Measurements from ENCODE around the gene EFCAB9. TPM values are rescaled to one million over a fixed set of nuclear protein-coding genes. Genes with fewer than 3 reads are reported as not detected.
"Not testable (repeated sequence)": the region's sequence is repeated elsewhere in the genome, so short reads cannot be mapped to it uniquely, and the experiment has no call there.

EFCAB9 gene
- total and polyA plus RNA-seq, 7 donors = 0.08 TPM; not detected in 6

- 86 to 90% (median 89%) methylated on average over 9 of the region's 9 CpGs for WGBS, 3 donors
- TF ChIP-seq CTCF (IDR thresholded peaks at IDR 0.05) = no peak
- Histone ChIP-seq H3K36me3 (ENCODE audit: insufficient read depth in 1 of 2, low read depth in 1 of 2) (no peaks in the 10 kb centered on the region), H3K4me3 (no peak overlapping the region), H3K9me3 (no peaks in the 10 kb centered on the region), H3K27ac (no peak overlapping the region), H3K4me1 (peaks cover 4% of the 10 kb centered on the region), H3K27me3 (ENCODE audit: insufficient read depth in 3 of 3, low read length in 2 of 3) (no peaks in the 10 kb centered on the region)
- no peak for DNase-seq
- ATAC-seq = no peak
- intact Hi-C loops (cut with DNase I) = no loop called here
Observed at GRCh38 chr5:172146748-172147092, 47.3 kb upstream of the EFCAB9 start.

GRCh38 chr5:172147857-172148256 is 46.1 kb upstream of the EFCAB9 start:
- TF ChIP-seq CTCF (IDR thresholded peaks at IDR 0.05) = no peak
- H3K4me3 ChIP-seq = no peak overlapping the region
- WGBS, 3 donors = 83 to 87% (median 84%) methylated on average over 10 of the region's 10 CpGs
- no peak overlapping the region for H3K27ac ChIP-seq
- peaks cover 4% of the 10 kb centered on the region for H3K4me1 ChIP-seq
- H3K9me3 ChIP-seq = no peaks in the 10 kb centered on the region
- no peaks in the 10 kb centered on the region for H3K27me3 ChIP-seq (ENCODE audit: insufficient read depth in 3 of 3, low read length in 2 of 3)
- ATAC-seq = no peak
- no peaks in the 10 kb centered on the region for H3K36me3 ChIP-seq (ENCODE audit: insufficient read depth in 1 of 2, low read depth in 1 of 2)
- intact Hi-C loops (cut with DNase I) = no loop called here
- DNase-seq = no peak

DNA sequence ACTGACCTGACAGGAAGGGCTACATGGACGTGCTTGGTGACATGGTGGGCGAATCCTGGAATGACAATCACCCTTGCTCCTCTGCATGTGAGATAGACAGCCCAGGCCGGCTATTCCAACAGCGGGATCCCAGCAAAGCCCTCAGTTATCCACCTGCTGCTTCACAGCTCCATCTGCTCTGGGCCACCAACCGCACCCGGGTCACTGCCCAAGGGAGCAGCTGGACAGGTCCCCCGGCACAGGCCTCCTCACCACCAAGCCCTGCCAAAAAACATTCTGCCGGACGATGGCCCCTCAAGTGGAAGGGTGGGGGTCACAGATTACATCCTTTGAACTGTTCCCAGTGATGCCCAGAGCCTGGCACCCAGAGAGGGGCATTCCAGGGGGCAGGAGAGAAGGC is 45.6 kb upstream of the EFCAB9 start:
- H3K36me3 ChIP-seq (ENCODE audit: insufficient read depth in 1 of 2, low read depth in 1 of 2) = no peaks in the 10 kb centered on the region
- intact Hi-C loops (cut with DNase I) = no loop called here
- no peak overlapping the region for H3K27ac ChIP-seq
- no peaks in the 10 kb centered on the region for H3K27me3 ChIP-seq (ENCODE audit: insufficient read depth in 3 of 3, low read length in 2 of 3)
- no peaks in the 10 kb centered on the region for H3K9me3 ChIP-seq
- H3K4me1 ChIP-seq = peaks cover 4% of the 10 kb centered on the region
- TF ChIP-seq CTCF (IDR thresholded peaks at IDR 0.05) = no peak
- DNase-seq (no peak), ATAC-seq (no peak)
- no peak overlapping the region for H3K4me3 ChIP-seq
- WGBS, 3 donors = 60 to 71% (median 62%) methylated on average over 9 of the region's 9 CpGs

DNA sequence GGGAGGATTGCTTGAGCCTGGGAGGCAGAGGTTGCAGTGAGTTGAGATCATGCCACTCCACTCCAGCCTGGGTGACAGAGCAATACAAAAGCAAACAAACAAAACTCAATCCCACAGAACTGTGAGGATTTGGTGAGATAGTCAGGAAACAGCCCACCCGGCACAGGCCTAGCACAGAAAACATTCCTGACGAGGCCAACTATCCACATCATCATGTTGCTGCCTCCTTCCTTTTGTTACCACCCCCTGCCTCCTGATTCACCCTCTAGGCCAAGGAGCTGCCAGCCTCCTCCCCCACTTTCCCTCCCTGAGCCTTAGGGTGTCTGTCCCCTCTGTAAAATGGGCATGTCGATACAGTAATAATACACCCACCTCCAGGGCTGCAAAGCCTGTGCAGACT is 44.9 kb upstream of the EFCAB9 start:
- no peak overlapping the region for H3K27ac ChIP-seq
- no peak for TF ChIP-seq CTCF (IDR thresholded peaks at IDR 0.05)
- intact Hi-C loops (cut with DNase I) = no loop called here
- H3K9me3 ChIP-seq = no peaks in the 10 kb centered on the region
- H3K36me3 ChIP-seq (ENCODE audit: insufficient read depth in 1 of 2, low read depth in 1 of 2) = no peaks in the 10 kb centered on the region
- DNase-seq (no peak), ATAC-seq (no peak)
- WGBS, 3 donors = 90 to 94% (median 92%) methylated on average over 3 of the region's 3 CpGs
- H3K27me3 ChIP-seq (ENCODE audit: insufficient read depth in 3 of 3, low read length in 2 of 3) = no peaks in the 10 kb centered on the region
- H3K4me1 ChIP-seq = peaks cover 4% of the 10 kb centered on the region
- no peak overlapping the region for H3K4me3 ChIP-seq

DNA sequence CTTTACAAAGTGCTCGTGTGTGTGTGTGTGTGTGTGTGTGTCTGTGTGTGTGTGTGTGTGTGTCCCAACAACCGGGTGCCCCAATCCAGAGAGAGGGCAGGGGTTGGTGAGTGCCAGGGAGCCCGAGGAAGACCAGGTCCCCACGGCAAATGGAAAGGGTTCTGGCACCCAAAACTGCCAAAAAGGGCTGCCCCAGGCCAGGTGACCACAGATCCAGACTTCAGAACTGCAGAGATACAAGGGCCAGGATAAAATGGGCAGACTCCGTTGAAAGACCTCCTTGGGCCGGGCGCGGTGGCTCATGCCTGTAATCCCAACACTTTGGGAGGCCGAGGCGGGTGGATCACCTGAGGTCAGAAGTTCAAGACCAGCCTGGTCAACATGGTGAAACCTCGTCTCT is 44.5 kb upstream of the EFCAB9 start:
- intact Hi-C loops (cut with DNase I); H3K4me1 ChIP-seq; ATAC-seq: not testable (repeated sequence)

More for the DNA sequence above, 44.5 kb upstream of the EFCAB9 start:
- DNase-seq; H3K9me3 ChIP-seq; H3K27ac ChIP-seq; H3K36me3 ChIP-seq (ENCODE audit: insufficient read depth in 1 of 2, low read depth in 1 of 2); H3K27me3 ChIP-seq (ENCODE audit: insufficient read depth in 3 of 3, low read length in 2 of 3); H3K4me3 ChIP-seq: not testable (repeated sequence)
- 90 to 94% (median 91%) methylated on average over 9 to 11 of the region's 11 CpGs for WGBS, 3 donors
